Subcutaneous abdominal adipose tissue (tissue), 5 donors: ENCODE data around the gene GBP2.
"Not testable (repeated sequence)": the region's sequence is repeated elsewhere in the genome, so short reads cannot be mapped to it uniquely, and the experiment has no call there.

Source experiments
- H3K27ac ChIP-seq: one replicate; pipeline ENCODE4 v1.7.0; 2013; ENCODE audit warnings: low read depth, mild to moderate bottlenecking, inconsistent platforms, low read length, moderate library complexity
- H3K27me3 ChIP-seq, 5 donors: one replicate each; pipeline ENCODE4 v1.7.0; 2013; ENCODE audit warnings: low read length in 5 of 5, inconsistent platforms in 1 of 5; ENCODE audit not compliant: control insufficient read depth in 5 of 5, insufficient read depth in 4 of 5
- H3K36me3 ChIP-seq, 5 donors: one replicate each; pipeline ENCODE4 v1.7.0; 2013; ENCODE audit warnings: low read length in 5 of 5; ENCODE audit not compliant: control insufficient read depth in 5 of 5, insufficient read depth in 5 of 5
- H3K4me1 ChIP-seq, 5 donors: one replicate each; pipeline ENCODE4 v1.7.0; 2013; ENCODE audit warnings: low read length in 5 of 5, mild to moderate bottlenecking in 3 of 5, moderate library complexity in 1 of 5; ENCODE audit not compliant: control insufficient read depth in 5 of 5, insufficient read depth in 5 of 5
- H3K4me3 ChIP-seq, 5 donors: one replicate each; pipeline ENCODE4 v1.7.0; 2013; ENCODE audit warnings: low read length in 5 of 5, low read depth in 1 of 5
- H3K9ac ChIP-seq, 5 donors: one replicate each; pipeline ENCODE4 v1.7.0; 2013; ENCODE audit warnings: low read length in 5 of 5, mild to moderate bottlenecking in 4 of 5, moderate library complexity in 3 of 5
- H3K9me3 ChIP-seq, 5 donors: one replicate each; pipeline ENCODE4 v1.7.0; 2013; ENCODE audit warnings: low read length in 5 of 5; ENCODE audit not compliant: control insufficient read depth in 5 of 5
- donor health status: healthy.
- donor health status: healthy.
- donor health status: healthy.
- donor health status: healthy.
- donor health status: healthy.

Gene GBP2

DNA sequence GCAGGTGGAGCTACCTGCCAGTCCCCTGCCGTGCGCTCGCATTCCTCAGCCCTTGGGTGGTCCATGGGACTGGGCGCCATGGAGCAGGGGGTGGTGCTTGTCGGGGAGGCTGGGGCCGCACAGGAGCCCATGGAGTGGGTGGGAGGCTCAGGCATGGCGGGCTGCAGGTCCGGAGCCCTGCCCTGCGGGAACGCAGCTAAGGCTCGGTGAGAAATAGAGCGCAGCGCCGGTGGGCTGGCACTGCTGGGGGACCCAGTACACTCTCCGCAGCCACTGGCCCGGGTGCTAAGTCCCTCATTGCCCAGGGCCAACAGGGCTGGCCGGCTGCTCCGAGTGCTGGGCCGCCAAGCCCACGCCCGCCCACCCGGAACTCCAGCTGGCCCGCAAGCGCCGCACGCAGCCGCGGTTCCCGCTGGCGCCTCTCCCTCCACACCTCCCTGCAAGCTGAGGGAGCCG lies 2.1 kb upstream of the GBP2 start:
- not testable (repeated sequence) for H3K36me3 ChIP-seq, H3K4me3 ChIP-seq, H3K9ac ChIP-seq, H3K27ac ChIP-seq, H3K27me3 ChIP-seq, H3K9me3 ChIP-seq
- peaks cover 3 to 61% (median 44%) of the 10 kb centered on the region in 5 donors for H3K4me1 ChIP-seq

DNA sequence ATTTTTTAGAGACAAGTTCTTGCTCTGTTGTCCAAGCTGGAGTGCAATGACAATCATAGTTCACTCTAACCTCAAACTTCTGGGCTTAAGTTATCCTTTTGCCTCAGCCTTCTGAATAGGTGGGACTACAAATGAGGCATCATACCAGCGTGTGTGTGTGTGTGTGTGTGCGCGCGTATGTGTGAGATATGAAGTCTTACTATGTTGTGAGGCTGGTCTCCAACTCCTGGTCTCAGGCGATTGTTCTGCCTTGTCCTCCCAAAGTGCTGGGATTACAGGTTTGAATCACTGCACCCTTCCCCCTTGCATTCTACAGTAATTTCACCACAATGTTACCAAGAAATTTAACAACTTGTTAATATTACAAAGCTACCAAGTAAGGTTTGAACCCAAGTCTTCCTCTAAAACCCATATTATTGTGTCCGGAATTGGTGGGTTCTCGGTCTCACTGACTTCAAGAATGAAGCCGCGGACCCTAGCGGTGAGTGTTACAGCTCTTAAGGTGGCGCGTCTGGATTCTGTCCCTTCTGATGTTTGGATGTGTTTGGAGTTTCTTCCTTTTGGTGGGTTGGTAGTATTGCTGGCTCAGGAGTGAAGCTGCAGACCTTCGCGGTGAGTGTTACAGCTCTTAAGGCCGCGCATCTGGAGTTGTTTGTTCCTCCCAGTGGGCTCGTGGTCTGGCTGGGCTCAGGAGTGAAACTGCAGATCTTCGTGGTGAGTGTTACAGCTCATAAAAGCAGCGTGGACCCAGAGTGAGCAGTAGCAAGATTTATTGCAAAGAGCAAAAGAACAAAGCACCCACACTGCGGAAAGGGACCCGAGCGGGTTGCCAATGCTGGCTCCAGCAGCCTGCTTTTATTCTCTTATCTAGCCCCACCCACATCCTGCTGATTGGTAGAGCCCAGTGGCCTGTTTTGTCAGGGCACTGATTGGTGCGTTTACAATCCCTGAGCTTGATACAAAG lies 970 bp upstream of the GBP2 start:
- not testable (repeated sequence) for H3K36me3 ChIP-seq, H3K9me3 ChIP-seq, H3K27me3 ChIP-seq
- peak overlapping the region in 2 of 5 donors; percentile 29 to 40 for H3K4me3 ChIP-seq
- H3K9ac ChIP-seq, result peak overlapping the region in 3 of 5 donors; percentile 35 to 85 (median 78)
- H3K27ac ChIP-seq, result peak overlapping the region; percentile 92
- peaks cover 3 to 63% (median 44%) of the 10 kb centered on the region in 5 donors for H3K4me1 ChIP-seq

DNA sequence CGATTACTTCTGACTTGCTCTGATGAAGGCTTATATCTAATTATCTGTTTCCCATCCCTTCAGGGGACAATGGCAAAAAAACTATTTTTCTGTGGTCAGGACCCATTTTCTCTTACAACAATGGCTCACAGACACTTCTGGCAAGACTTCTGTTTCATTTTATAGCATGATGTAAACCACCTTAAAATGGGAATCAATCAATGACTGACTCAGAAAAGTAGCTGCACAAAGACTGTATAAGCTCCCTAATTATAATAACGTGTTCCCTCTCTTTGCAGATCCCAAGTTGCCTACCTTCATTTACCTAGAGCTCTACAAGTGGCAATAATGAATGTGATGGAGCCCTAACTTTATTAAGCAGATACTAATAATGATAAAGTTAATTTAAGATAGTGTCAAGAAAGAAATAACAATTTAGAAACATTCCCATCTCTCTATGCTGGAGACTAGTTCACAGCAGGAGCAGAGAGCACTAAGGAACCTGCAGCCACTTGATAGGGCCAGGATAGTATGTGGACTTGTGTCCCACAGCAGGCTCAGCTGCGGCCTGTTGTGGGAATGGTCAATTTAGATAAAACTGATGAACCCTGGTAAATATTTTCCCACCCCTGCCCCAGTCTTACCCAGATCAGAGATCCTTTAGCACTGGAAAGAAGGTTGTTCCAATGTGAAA lies 538 bp downstream of the GBP2 start:
- no peaks in the 10 kb centered on the region for H3K9me3 ChIP-seq
- peaks cover 5 to 14% (median 10%) of the 10 kb centered on the region in 5 donors for H3K36me3 ChIP-seq
- peak overlapping the region; percentile 64 to 85 (median 79) for H3K9ac ChIP-seq
- H3K4me3 ChIP-seq, result peak overlapping the region; percentile 75 to 93 (median 85)
- peak overlapping the region; percentile 92 for H3K27ac ChIP-seq
- H3K4me1 ChIP-seq, result peaks cover 3 to 61% (median 43%) of the 10 kb centered on the region in 5 donors
- no peaks in the 10 kb centered on the region for H3K27me3 ChIP-seq

DNA sequence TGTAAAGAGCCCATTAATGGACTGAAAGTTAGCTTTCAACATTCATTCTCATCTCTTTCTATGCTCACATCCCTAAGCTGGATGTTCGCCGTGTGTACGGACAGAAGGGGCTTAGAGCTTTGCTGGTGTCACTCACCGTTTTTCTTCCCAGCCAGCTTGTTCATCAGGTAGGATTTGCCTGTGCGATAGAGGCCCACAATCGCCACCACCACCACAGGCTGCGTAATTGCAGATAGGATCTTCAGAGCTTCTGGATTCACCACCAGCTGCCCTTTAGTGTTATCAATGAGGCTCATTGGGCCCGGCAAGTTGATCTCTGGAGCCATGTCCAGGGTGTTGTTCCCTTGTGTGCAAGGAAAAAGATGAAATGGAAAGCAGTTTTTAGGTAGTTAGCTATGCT lies 4.3 kb downstream of the GBP2 start:
- H3K27me3 ChIP-seq, result no peaks in the 10 kb centered on the region
- H3K27ac ChIP-seq, result no peak overlapping the region
- H3K4me3 ChIP-seq, result no peak overlapping the region
- peaks cover 43 to 52% (median 47%) of the 10 kb centered on the region in 5 donors for H3K36me3 ChIP-seq
- H3K9ac ChIP-seq, result no peak overlapping the region
- H3K4me1 ChIP-seq, result peaks cover 0 to 35% (median 28%) of the 10 kb centered on the region in 5 donors
- no peaks in the 10 kb centered on the region for H3K9me3 ChIP-seq

DNA sequence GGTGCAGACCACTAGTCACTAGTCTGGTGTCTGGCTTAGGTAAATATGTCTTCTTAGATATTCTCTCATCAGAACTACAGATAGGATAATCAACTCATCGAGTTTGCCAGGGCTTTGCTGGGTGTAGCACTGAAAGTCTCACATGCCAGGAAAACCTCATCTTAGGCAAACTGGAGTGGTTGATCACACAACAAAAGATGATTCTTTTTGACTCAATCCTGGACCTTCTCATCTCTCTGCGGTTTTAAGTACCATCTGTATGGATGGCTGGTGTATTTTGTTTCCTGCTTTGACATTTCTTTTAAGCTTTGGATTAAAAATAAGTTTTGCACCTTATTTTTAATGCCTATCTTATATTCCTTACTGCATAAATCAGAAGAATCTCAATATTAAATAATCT lies 11.3 kb downstream of the GBP2 start:
- Histone ChIP-seq H3K4me3 (no peak overlapping the region), H3K4me1 (no peaks in the 10 kb centered on the region), H3K27ac (no peak overlapping the region), H3K9ac (no peak overlapping the region), H3K27me3 (no peaks in the 10 kb centered on the region), H3K36me3 (peaks cover 79 to 94% (median 89%) of the 10 kb centered on the region in 5 donors), H3K9me3 (no peaks in the 10 kb centered on the region)

DNA sequence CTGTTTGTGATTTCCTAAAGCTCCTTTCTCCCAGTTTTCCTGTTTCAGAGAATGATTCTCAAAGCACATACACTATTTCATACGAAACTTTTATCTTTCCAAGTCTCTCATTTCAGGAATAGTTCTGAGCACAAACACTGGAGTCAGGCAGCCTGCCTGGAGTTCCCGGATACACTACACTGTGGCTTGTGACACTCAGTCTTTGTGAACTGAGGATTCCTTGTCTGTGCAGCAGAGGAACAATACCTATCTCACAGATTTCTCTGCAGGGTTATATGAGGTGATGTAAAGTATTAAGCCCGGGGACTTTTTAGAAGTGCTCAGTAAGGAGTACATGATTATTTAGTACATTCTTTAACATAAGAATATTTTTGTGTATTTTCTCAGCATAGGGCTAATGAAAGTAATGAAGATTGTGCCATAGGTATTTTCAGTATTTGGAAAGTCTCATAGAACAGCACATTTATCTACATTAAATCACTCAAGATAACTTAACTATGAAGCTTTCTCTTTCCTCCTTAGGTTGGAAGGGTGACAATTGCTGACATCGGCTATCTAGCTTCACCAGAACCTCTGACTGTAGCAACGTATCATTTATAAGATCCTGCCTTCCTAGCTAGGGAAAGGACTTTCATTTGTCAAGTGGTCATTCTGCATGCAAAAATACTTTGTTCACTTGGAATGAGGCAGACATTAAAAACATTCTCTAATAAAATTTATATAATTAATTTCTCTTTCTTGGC lies 12.9 kb downstream of the GBP2 start:
- Histone ChIP-seq H3K36me3 (peaks cover 74 to 93% (median 89%) of the 10 kb centered on the region in 5 donors), H3K9ac (no peak overlapping the region), H3K9me3 (no peaks in the 10 kb centered on the region), H3K27me3 (no peaks in the 10 kb centered on the region), H3K4me1 (no peaks in the 10 kb centered on the region), H3K27ac (no peak overlapping the region), H3K4me3 (no peak overlapping the region)

DNA sequence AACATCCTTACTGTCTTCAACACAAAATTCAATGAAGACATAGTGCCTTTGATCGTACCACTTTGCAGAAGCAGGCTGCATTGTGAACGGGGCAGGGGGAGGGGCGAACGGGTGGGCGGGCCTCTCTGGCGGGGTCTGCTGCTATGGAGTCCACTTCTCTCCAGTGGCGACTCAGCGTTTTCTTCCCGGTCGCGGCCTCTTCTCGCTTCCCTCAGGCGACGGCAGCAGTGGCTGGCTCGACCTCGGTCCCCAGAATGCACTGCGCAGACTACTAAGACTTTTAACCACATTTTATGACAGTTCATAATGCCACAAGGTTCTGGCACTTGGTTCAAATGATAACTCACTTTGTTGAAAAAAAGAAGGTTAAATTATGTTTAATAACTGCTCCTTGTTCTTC lies 21.2 kb downstream of the GBP2 start:
- Histone ChIP-seq H3K9ac (no peak overlapping the region), H3K4me3 (no peak overlapping the region), H3K36me3 (peaks cover 43 to 51% (median 49%) of the 10 kb centered on the region in 5 donors), H3K9me3 (no peaks in the 10 kb centered on the region), H3K27me3 (no peaks in the 10 kb centered on the region), H3K4me1 (no peaks in the 10 kb centered on the region), H3K27ac (no peak overlapping the region)

DNA sequence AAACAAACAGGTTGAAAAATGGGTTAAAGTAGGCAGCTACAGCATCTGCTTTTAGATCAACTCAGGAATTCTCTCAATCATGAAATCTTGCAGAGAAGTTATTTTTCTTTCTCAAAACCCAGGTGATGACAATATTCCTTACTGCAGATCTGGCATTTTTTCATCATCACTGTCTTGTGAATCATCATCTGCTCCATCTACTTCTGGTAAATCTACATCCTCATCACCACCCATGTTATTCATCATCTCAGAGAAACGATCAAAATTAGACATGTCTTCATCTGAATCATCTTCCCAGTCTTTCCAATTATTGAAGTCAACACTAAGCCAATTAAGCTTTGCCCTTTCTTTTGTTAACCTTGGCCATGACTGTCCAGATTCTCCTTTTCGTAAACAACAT lies 21.8 kb downstream of the GBP2 start:
- Histone ChIP-seq H3K36me3 (peaks cover 37 to 46% (median 44%) of the 10 kb centered on the region in 5 donors), H3K9me3 (no peaks in the 10 kb centered on the region), H3K9ac (no peak overlapping the region), H3K4me1 (no peaks in the 10 kb centered on the region), H3K27me3 (no peaks in the 10 kb centered on the region), H3K4me3 (no peak overlapping the region), H3K27ac (no peak overlapping the region)

DNA sequence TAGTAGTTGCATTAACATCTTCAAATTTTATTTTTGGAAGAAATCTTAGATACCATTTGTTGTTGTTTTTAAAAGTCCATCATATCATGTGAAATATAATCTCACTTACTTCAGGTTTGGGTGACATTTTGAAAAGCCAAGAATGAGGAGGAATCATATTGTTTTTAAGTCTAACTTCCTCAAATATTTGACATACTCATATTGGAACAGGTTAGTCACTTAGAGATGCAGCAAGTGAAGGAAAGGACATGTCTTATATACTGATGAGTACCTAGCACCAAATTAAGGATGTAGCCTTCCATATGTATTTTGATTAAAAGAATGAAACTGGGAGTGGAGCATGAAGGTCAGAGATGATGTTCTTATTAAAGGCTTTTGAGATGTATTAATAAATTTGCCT lies 23.9 kb downstream of the GBP2 start:
- Histone ChIP-seq H3K9me3 (no peaks in the 10 kb centered on the region), H3K9ac (no peak overlapping the region), H3K27me3 (no peaks in the 10 kb centered on the region), H3K27ac (no peak overlapping the region), H3K4me1 (no peaks in the 10 kb centered on the region), H3K36me3 (peaks cover 19 to 24% (median 24%) of the 10 kb centered on the region in 5 donors), H3K4me3 (no peak overlapping the region)
